Measurements from ENCODE around the gene SLC23A1. TPM values are rescaled to one million over a fixed set of nuclear protein-coding genes. Genes with fewer than 3 reads are reported as not detected.
"Not testable (repeated sequence)": the region's sequence is repeated elsewhere in the genome, so short reads cannot be mapped to it uniquely, and the experiment has no call there.

The SLC23A1 gene
- total and polyA plus RNA-seq, 2 experiments from 2014 or later: 3.3 to 13.4 TPM

GRCh38 chr5:139361835-139362429 is 21.2 kb downstream of the SLC23A1 start:
- no peaks in the 10 kb centered on the region for H3K9me3 ChIP-seq (ENCODE audit: low read depth)
- no peak overlapping the region for H3K4me2 ChIP-seq
- 80% methylated on average over 6 of the region's 6 CpGs for WGBS (ENCODE audit: low lambda C conversion rate, missing lambda C conversion rate)
- peaks cover 71% of the 10 kb centered on the region for H4K20me1 ChIP-seq (ENCODE audit: insufficient read depth, poor library complexity, severe bottlenecking)
- H3K27me3 ChIP-seq: no peaks in the 10 kb centered on the region
- H2AFZ ChIP-seq: no peak overlapping the region
- no peak overlapping the region for H3K4me3 ChIP-seq
- H3K9me2 ChIP-seq (replicated peaks; ENCODE audit: insufficient read depth): no peaks in the 10 kb centered on the region
- H3K36me3 ChIP-seq (replicated peaks; ENCODE audit: insufficient read depth, low read depth): no peaks in the 10 kb centered on the region
- no peak overlapping the region for H3K27ac ChIP-seq
- no peak for DNase-seq (ENCODE audit: low spot score)
- peaks cover 73% of the 10 kb centered on the region for H3K79me2 ChIP-seq
- H3K4me1 ChIP-seq (ENCODE audit: insufficient read depth): no peaks in the 10 kb centered on the region
- TF ChIP-seq EZH2 (IDR thresholded peaks at IDR 0.05; ENCODE audit: borderline replicate concordance) (no peak), EZH2phosphoT487 (IDR thresholded peaks at IDR 0.05; ENCODE audit: low read depth, severe bottlenecking, unreplicated experiment) (no peak)
- TF ChIP-seq, protein P1, sequence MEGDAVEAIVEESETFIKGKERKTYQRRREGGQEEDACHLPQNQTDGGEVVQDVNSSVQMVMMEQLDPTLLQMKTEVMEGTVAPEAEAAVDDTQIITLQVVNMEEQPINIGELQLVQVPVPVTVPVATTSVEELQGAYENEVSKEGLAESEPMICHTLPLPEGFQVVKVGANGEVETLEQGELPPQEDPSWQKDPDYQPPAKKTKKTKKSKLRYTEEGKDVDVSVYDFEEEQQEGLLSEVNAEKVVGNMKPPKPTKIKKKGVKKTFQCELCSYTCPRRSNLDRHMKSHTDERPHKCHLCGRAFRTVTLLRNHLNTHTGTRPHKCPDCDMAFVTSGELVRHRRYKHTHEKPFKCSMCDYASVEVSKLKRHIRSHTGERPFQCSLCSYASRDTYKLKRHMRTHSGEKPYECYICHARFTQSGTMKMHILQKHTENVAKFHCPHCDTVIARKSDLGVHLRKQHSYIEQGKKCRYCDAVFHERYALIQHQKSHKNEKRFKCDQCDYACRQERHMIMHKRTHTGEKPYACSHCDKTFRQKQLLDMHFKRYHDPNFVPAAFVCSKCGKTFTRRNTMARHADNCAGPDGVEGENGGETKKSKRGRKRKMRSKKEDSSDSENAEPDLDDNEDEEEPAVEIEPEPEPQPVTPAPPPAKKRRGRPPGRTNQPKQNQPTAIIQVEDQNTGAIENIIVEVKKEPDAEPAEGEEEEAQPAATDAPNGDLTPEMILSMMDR (IDR thresholded peaks at IDR 0.05; ENCODE audit: poor library complexity): no peak

GRCh38 chr5:139360384-139360783 is 22.7 kb downstream of the SLC23A1 start:
- H2AFZ ChIP-seq: no peak overlapping the region
- 95% methylated on average over 4 of the region's 4 CpGs for WGBS (ENCODE audit: low lambda C conversion rate, missing lambda C conversion rate)
- no peaks in the 10 kb centered on the region for H3K4me1 ChIP-seq (ENCODE audit: insufficient read depth)
- no peaks in the 10 kb centered on the region for H3K9me3 ChIP-seq (ENCODE audit: low read depth)
- DNase-seq (ENCODE audit: low spot score): no peak
- TF ChIP-seq, protein P1 (IDR thresholded peaks at IDR 0.05; ENCODE audit: poor library complexity): no peak
- TF ChIP-seq EZH2 (IDR thresholded peaks at IDR 0.05; ENCODE audit: borderline replicate concordance) (no peak), EZH2phosphoT487 (IDR thresholded peaks at IDR 0.05; ENCODE audit: low read depth, severe bottlenecking, unreplicated experiment) (no peak)
- H3K36me3 ChIP-seq (replicated peaks; ENCODE audit: insufficient read depth, low read depth): no peaks in the 10 kb centered on the region
- no peaks in the 10 kb centered on the region for H3K9me2 ChIP-seq (replicated peaks; ENCODE audit: insufficient read depth)
- peaks cover 83% of the 10 kb centered on the region for H4K20me1 ChIP-seq (ENCODE audit: insufficient read depth, poor library complexity, severe bottlenecking)
- no peak overlapping the region for H3K27ac ChIP-seq
- peaks cover 83% of the 10 kb centered on the region for H3K79me2 ChIP-seq
- H3K4me2 ChIP-seq: no peak overlapping the region
- no peak overlapping the region for H3K4me3 ChIP-seq
- H3K27me3 ChIP-seq: no peaks in the 10 kb centered on the region

- TF ChIP-seq, protein P1 (IDR thresholded peaks at IDR 0.05; ENCODE audit: poor library complexity): no peak
- no peak for TF ChIP-seq EZH2 (IDR thresholded peaks at IDR 0.05; ENCODE audit: borderline replicate concordance)
- TF ChIP-seq EZH2phosphoT487 (IDR thresholded peaks at IDR 0.05; ENCODE audit: low read depth, severe bottlenecking, unreplicated experiment): no peak
- Histone ChIP-seq H3K9me3 (ENCODE audit: low read depth) (peaks cover 4% of the 10 kb centered on the region), H3K27ac (no peak overlapping the region), H3K4me3 (no peak overlapping the region), H3K79me2 (peaks cover 99% of the 10 kb centered on the region), H2AFZ (no peak overlapping the region), H3K36me3 (replicated peaks; ENCODE audit: insufficient read depth, low read depth) (no peaks in the 10 kb centered on the region), H3K4me1 (ENCODE audit: insufficient read depth) (no peaks in the 10 kb centered on the region), H3K9me2 (replicated peaks; ENCODE audit: insufficient read depth) (no peaks in the 10 kb centered on the region), H3K27me3 (no peaks in the 10 kb centered on the region), H4K20me1 (ENCODE audit: insufficient read depth, poor library complexity, severe bottlenecking) (peaks cover 99% of the 10 kb centered on the region), H3K4me2 (no peak overlapping the region)
- no peak for DNase-seq (ENCODE audit: low spot score)
These were observed 25.0 kb downstream of the SLC23A1 start for GRCh38 chr5:139358064-139358463.

GRCh38 chr5:139355900-139356299 is 27.2 kb downstream of the SLC23A1 start:
- H3K36me3 ChIP-seq (replicated peaks; ENCODE audit: insufficient read depth, low read depth); H3K9me2 ChIP-seq (replicated peaks; ENCODE audit: insufficient read depth); H3K4me2 ChIP-seq; H3K27me3 ChIP-seq; DNase-seq (ENCODE audit: low spot score); H3K27ac ChIP-seq; H3K4me1 ChIP-seq (ENCODE audit: insufficient read depth); H2AFZ ChIP-seq; H3K4me3 ChIP-seq; H3K9me3 ChIP-seq (ENCODE audit: low read depth): not testable (repeated sequence)
- Histone ChIP-seq H3K79me2 (peaks cover 100% of the 10 kb centered on the region), H4K20me1 (ENCODE audit: insufficient read depth, poor library complexity, severe bottlenecking) (peaks cover 99% of the 10 kb centered on the region)
- WGBS (ENCODE audit: low lambda C conversion rate, missing lambda C conversion rate): 93% methylated on average over 8 of the region's 8 CpGs
